ES-I3 (cell line): ENCODE measurements around the gene KRTCAP3.
"Not testable (repeated sequence)": the region's sequence is repeated elsewhere in the genome, so short reads cannot be mapped to it uniquely, and the experiment has no call there.

Source experiments
- H3K36me3 ChIP-seq: 2 replicates; pipeline ENCODE4 v1.6.1; 2013; ENCODE audit warnings: mild to moderate bottlenecking, low read length, control low read depth, moderate library complexity; ENCODE audit not compliant: insufficient read depth
- H3K4me1 ChIP-seq: 2 replicates; pipeline ENCODE4 v1.6.1; 2013; ENCODE audit warnings: mild to moderate bottlenecking, control low read depth, low read length; ENCODE audit not compliant: insufficient read depth
- H3K9ac ChIP-seq: 2 replicates; pipeline ENCODE4 v1.6.1; 2013; ENCODE audit warnings: low read depth, mild to moderate bottlenecking, low read length, moderate library complexity
- H3K9me3 ChIP-seq: 2 replicates; pipeline ENCODE4 v1.6.1; 2013; ENCODE audit warnings: mild to moderate bottlenecking, low read length, moderate library complexity; ENCODE audit not compliant: control insufficient read depth, insufficient read depth

The KRTCAP3 gene

DNA sequence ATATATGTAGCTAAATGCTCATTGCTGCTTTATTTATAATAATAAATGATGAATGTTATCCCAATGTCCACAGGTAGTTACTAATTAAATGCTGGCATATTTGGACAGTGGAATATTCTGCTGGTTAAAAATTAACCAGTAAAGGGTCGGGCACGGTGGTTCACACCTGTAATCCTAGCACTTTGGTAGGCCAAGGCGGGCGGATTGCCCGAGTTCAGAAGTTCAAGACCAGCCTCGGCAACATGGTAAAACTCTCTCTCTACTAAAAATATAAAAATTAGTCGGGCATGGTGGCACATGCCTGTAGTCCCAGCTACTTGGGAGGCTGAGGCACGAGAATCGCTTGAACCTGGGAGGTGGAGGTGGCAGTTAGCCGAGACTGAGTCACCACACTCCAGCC lies 17.1 kb upstream of the KRTCAP3 start:
- H3K9me3 ChIP-seq, H3K36me3 ChIP-seq, H3K4me1 ChIP-seq, H3K9ac ChIP-seq: not testable (repeated sequence)

GRCh38 chr2:27427863-27428212 lies 14.3 kb upstream of the KRTCAP3 start:
- no peaks in the 10 kb centered on the region for H3K9me3 ChIP-seq
- H3K9ac ChIP-seq: peak overlapping the region; percentile 91
- peaks cover 8% of the 10 kb centered on the region for H3K4me1 ChIP-seq
- no peaks in the 10 kb centered on the region for H3K36me3 ChIP-seq

DNA sequence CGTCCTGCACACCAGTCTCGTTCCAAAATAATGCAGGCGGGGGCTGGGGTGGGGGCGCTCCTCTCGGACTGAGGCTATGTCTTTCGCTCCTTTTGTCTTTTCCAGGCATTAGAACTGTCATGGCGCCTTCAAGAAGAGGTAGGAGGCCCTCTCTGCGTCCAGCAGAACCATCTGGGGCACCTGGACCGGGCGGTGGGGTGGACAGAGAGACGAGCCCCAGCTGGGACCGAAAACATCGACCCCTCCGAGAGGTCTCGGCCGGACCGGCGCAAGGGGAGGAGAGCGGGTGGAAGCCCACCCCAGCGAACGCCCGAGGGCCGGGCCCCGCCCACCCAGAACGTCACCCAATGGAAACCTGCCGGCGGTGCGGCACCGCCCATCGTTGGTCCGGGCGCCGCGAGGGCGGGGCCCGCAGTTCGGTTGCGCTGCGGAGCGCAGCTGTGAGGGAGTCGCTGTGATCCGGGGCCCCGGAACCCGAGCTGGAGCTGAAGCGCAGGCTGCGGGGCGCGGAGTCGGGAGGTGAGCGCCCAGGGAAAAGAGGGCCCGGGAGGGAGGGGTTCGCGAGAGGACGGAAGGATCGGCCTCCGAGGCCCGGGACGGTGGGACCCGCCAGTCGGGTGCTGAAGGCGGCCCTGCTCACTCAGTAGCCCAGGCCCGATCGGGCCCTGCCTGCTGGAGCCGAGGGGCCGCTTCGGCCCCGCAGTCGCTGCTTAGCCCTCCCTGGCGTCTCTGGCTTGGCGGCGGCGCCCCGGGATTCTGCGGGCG lies 13.8 kb upstream of the KRTCAP3 start, which contains the start of gene NRBP1:
NRBP1 (plus strand) TSS at position 419 of the 765 bp plus-strand sequence. CDS start 4,643 bp downstream, outside the sequence.
- H3K9ac ChIP-seq: peak within 1 kb of the TSS; percentile 91
- H3K4me1 ChIP-seq: peaks cover 8% of the 10 kb centered on the region
- no peaks in the 10 kb centered on the region for H3K9me3 ChIP-seq
- no peaks in the 10 kb centered on the region for H3K36me3 ChIP-seq

GRCh38 chr2:27428978-27429541 lies 13.1 kb upstream of the KRTCAP3 start:
- H3K9me3 ChIP-seq: no peaks in the 10 kb centered on the region
- H3K36me3 ChIP-seq: no peaks in the 10 kb centered on the region; the same call in 1 of the 2 replicates
- H3K4me1 ChIP-seq: peaks cover 8% of the 10 kb centered on the region
- H3K9ac ChIP-seq: peak overlapping the region; percentile 91

DNA sequence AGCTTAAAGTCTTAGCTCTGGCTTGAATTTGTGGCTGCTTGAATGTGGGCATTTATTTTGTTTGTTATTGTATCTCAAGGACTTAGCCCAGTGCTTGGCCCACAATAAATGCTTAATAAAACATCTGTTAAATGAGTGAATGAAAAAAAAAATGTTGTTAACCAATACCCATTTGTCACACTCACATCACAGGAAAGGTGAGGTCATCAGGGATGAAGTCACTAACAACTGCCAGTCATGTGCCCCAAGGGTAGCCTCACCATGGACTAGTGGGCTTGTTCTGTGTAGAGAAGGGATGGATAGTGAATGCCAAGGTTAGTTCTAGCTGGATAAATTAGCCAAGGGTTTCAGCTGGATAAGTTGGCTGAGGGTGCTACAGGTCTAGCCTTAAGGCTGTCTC lies 10.8 kb upstream of the KRTCAP3 start:
- Histone ChIP-seq H3K9me3 (no peaks in the 10 kb centered on the region), H3K4me1 (peaks cover 8% of the 10 kb centered on the region), H3K9ac (no peak overlapping the region), H3K36me3 (peaks cover 7% of the 10 kb centered on the region)

GRCh38 chr2:27435628-27436027 lies 6.6 kb upstream of the KRTCAP3 start:
- no peaks in the 10 kb centered on the region for H3K9me3 ChIP-seq
- H3K36me3 ChIP-seq: peaks cover 19% of the 10 kb centered on the region
- peaks cover 2% of the 10 kb centered on the region for H3K4me1 ChIP-seq
- no peak overlapping the region for H3K9ac ChIP-seq

GRCh38 chr2:27441226-27441926 lies 805 bp upstream of the KRTCAP3 start:
- H3K9me3 ChIP-seq: no peaks in the 10 kb centered on the region
- peaks cover 13% of the 10 kb centered on the region for H3K36me3 ChIP-seq
- H3K9ac ChIP-seq: no peak overlapping the region
- peaks cover 4% of the 10 kb centered on the region; the same call in 1 of the 2 replicates for H3K4me1 ChIP-seq

- Histone ChIP-seq H3K9me3 (no peaks in the 10 kb centered on the region), H3K9ac (peak overlapping the region; percentile 80), H3K4me1 (peaks cover 4% of the 10 kb centered on the region; the same call in 1 of the 2 replicates), H3K36me3 (peaks cover 3% of the 10 kb centered on the region; the same call in 1 of the 2 replicates)
These were observed 720 bp downstream of the KRTCAP3 start for GRCh38 chr2:27442920-27443282.

GRCh38 chr2:27445155-27445554 lies 3.0 kb downstream of the KRTCAP3 start:
- no peak overlapping the region for H3K9ac ChIP-seq
- H3K4me1 ChIP-seq: peaks cover 4% of the 10 kb centered on the region; the same call in 1 of the 2 replicates
- no peaks in the 10 kb centered on the region for H3K9me3 ChIP-seq
- peaks cover 5% of the 10 kb centered on the region for H3K36me3 ChIP-seq

DNA sequence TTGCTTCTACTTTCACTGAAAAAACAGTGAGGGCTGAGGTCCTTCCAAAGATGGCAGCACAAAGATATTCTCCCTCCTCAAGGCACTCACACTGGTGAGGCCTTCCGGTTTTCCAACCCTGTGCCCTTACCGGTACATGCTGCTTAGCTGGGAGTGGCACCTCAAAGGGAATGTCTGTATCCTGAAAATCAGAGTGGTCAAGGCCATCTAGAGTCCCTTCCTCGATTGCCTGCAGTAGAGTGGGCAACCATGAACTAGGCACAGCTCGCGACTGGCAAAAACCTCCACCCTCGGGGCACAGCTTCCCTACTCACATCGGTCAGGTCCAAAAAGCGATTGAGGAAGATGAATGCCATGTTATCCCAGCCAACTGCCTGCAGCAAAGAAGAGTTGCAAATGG lies 3.4 kb downstream of the KRTCAP3 start:
- Histone ChIP-seq H3K9ac (no peak overlapping the region), H3K36me3 (peaks cover 5% of the 10 kb centered on the region), H3K9me3 (no peaks in the 10 kb centered on the region), H3K4me1 (peaks cover 4% of the 10 kb centered on the region; the same call in 1 of the 2 replicates)

GRCh38 chr2:27446057-27446456 lies 3.9 kb downstream of the KRTCAP3 start:
- Histone ChIP-seq H3K9me3 (no peaks in the 10 kb centered on the region), H3K4me1 (peaks cover 4% of the 10 kb centered on the region; the same call in 1 of the 2 replicates), H3K36me3 (peaks cover 5% of the 10 kb centered on the region), H3K9ac (no peak overlapping the region)

GRCh38 chr2:27448381-27448780 lies 6.2 kb downstream of the KRTCAP3 start:
- Histone ChIP-seq H3K9ac (no peak overlapping the region), H3K4me1 (no peaks in the 10 kb centered on the region), H3K9me3 (no peaks in the 10 kb centered on the region), H3K36me3 (peaks cover 5% of the 10 kb centered on the region)

DNA sequence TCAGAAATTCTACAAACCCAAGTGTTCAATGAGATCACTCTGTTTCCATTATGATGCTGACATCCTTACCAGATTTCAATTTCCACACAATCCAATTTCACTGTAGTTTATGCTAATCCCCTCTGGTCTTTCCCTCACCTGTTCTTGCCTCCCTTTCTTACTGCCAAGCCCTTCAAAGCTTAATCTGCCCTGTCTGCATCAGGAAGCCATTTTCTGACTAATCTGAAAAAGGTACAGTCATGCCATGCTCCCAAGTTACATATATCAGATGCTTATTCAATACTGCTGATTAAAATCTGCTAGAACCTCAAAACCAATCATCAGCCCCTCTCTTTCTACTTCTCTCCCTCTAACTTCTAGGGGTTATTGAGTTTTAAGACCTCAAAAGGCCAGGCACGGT lies 8.9 kb downstream of the KRTCAP3 start:
- no peak overlapping the region for H3K9ac ChIP-seq
- H3K36me3 ChIP-seq: peaks cover 9% of the 10 kb centered on the region
- H3K4me1 ChIP-seq: no peaks in the 10 kb centered on the region
- no peaks in the 10 kb centered on the region for H3K9me3 ChIP-seq

DNA sequence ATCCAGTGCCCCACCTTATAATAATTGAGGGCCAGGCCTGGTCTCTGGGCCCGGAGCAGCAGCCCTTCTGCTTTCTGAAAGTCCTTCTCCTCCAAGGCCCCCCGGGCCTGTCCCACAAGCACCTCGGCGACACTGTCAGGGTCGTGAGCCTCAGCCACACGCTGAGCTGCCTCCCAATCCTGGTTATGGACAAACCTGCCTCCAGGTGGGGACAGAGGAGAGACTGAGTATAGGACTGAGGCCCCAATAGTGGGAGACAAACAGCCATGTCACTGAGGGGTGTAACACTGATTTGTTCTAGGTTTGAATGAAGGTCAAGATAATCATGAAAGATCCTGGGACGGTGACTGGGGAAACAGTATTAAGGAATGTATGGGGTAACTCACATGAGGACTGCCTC lies 11.8 kb downstream of the KRTCAP3 start:
- Histone ChIP-seq H3K36me3 (peaks cover 10% of the 10 kb centered on the region), H3K9ac (no peak overlapping the region), H3K9me3 (no peaks in the 10 kb centered on the region), H3K4me1 (no peaks in the 10 kb centered on the region)
